Stimulated activated CD8-positive, alpha-beta memory T cell treated with anti-CD3 and anti-CD28 coated beads, Interleukin-12 subunit alpha, Interleukin-12 subunit beta, amount 100 ng/mL, for 24 hours (primary cell): ENCODE data around the gene CYTIP.

Experiments
- DNase-seq: peaks from one replicate; pipeline ENCODE4 v3.0.0-alpha.2; 2020; ENCODE audit errors: extremely low read depth

CYTIP gene

DNA sequence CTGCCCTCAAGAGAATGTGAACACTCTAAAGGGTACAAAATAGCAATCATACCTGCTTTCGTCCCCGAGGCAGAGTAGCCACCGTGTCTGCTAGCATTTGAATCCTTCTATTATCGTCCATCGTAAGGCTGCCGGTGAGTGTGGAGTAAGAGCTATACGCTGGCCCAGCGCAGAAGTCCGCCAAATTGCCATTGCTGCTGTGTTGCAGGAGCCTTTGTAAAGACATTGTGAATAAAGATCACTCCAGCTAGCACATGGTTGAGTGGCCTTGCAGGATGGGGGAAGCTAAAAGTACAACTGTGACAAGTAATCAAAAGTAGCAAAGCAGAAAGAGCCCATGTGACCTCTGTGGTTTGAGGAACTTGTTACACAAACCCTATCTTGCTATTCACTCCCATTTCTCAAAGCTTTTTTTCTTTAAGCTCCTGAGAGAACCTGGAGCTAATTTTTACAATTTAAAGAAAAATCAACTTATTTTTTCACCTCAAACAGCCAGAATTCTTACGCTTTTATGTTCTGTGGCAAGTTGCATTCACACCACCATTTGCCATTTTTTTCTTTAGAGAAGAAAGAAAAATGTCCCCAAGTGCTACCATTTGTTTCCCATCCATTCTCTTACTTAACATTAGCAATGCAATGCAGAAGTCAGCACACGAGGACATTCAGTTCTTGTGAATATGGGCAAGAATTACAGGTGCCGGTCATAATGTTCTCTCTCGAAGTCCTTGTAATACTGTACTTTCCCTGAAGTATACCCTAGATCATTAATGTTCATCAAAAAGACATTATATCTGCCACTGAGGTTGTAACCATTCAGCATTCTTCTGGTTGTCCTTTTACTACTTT, at the start of gene CYTIP:
TSS of gene CYTIP (minus strand) at position 295 of the 846 bp plus-strand sequence. CDS start at position 226, 69 bp downstream.
- DNase-seq, result no peak

GRCh38 chr2:157492189-157492773, 48.4 kb upstream of the CYTIP start:
- DNase-seq, result no peak

- no peak for DNase-seq
Observed at GRCh38 chr2:157489983-157490382, 46.1 kb upstream of the CYTIP start.

GRCh38 chr2:157488877-157489276, 45.0 kb upstream of the CYTIP start:
- no peak for DNase-seq

- no peak for DNase-seq
Observed at GRCh38 chr2:157487747-157488146, 43.9 kb upstream of the CYTIP start.

GRCh38 chr2:157487271-157487610, 43.4 kb upstream of the CYTIP start:
- no peak for DNase-seq

- DNase-seq, result no peak
Observed at GRCh38 chr2:157486596-157487270, 42.8 kb upstream of the CYTIP start.

DNA sequence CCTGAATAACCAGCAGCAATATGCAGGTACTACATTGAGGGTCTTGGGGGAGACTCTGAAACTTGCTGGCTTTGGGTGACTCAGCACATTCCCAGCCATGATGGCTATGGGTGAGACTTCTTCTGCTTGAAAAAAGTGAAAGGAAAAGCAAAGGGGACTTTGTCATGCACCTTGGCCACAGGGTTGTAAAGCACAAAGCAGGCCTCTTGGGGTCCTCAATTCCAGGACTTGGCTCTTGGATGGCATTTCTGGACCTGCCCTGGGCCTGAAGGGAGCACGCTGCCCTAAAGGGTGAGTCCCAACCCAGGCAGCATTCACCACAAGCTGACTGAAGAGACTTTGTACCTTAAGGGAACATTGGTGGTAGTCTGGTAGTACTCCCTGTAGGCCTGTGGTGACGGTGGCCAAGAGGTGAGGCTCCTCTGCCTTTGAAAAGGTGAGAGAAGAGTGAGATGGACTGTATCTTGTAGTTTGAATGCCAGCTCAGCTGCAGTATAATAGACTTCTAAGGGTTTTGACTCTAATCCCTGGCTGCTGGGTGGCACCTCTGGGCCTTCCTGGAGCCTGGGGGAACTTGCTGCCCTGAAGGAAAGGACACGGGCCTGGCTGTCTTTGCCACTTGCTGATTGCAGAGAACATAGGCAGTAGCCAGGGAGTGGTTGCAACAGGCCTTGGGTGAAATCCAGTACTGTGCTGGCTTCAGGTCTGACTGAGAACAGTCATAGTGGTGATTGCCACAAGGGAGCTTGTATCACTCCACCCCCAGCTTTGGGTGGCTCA, 36.5 kb upstream of the CYTIP start:
- DNase-seq, result peak; percentile 9

GRCh38 chr2:157479081-157480027, 35.5 kb upstream of the CYTIP start:
- DNase-seq, result no peak

DNA sequence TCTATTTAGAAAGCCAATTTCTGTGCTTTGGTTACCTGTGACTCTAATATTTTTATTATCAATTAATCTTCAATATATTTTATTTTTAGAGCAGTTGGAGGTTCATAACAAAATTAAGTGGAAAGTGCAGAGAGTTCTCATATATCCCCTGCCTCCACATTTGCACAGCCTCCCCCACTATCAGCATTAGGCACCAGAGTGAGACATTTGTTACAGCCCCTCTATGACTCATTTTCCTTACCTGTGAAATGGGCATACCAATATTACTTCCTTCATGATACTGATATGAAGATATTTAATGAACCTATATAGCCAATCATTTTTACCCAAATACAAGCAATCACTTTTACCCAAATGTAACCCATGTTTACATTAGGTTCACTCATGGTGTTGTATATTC, 34.0 kb upstream of the CYTIP start:
- no peak for DNase-seq

GRCh38 chr2:157476953-157477709, 33.2 kb upstream of the CYTIP start:
- no peak for DNase-seq

DNA sequence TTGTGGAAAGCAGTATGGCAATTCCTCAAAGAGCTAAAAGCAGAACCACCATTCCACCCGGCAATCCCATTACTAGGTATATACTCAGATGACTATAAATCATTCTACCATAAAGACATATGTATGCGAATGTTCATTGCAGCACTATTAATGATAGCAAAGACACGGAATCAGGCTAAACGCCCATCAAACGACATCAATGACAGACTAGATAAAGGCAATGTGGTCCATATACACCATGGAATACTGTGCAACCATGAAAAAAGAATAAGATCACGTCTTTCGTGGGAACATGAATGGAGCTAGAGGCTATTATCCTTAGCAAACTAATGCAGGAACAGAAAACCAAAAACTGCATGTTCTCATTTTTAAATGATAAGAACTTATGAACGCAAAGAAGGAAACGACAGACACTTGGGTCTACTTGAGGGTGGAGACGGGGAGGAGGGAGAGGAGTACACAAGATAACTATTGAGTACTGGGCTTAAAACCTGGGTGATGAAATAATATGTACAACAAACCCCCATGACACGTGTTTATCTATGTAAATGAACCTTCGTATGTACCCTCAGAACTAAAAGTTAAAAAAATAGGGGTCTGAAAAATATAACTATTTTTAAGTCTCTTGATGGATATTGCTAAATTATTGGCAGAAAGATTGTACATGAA, 32.0 kb upstream of the CYTIP start:
- no peak for DNase-seq

DNA sequence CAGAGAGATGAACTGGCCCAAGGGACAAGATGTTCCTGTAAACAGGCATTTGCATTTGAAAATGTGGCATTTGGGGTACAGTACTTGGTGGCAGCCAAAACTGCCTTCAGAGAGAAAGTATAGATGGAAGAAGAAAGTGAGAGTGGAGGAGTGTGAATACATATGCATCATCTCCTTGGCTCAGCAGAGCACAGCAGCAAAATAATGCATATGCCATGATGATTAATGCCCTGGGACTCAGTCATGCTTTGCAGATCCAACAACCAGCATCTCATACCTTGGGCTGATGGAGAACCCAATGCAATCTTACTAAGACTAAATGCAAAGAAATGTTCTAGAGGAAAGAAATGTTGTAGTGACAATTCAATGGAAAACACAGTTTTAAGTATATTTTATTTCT, 29.7 kb upstream of the CYTIP start:
- DNase-seq, result no peak

GRCh38 chr2:157471078-157471477, 27.2 kb upstream of the CYTIP start:
- DNase-seq, result no peak

DNA sequence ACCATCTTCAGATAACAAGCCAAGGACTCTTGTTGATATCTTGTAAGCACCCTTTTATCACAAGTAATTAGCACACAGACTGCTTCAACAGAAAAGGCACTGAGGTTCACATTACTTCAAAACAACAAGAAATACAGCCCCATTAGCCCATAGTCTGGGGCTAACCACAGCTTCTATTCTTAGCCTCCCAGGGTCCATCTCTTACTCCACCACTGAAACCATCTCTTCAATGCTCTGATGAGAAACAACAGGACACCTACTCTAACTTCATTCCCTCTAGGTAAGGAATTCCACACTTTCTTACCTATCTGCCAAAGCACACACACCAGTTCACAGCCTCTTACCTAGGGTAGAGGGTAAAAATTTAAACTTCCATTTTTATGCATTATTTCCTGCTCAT, 26.4 kb upstream of the CYTIP start:
- DNase-seq, result no peak

DNA sequence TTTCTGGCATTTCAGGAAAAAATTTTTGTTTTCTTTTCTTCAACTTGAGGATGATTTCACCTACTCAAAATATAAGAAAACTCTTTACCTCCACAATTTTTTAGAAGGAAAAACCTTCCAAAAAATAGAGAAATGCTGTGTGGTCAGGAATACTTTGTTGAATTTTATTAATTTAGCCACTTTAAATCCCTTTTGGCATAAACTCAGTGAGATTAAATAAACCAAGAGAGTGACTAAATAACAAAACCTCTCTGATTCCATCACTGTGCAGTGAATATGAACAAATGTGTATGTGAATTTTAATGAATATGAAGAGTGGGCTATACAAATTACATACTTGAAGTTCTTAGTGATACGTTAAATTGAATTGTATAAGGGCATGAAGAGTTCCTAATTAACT, 25.8 kb upstream of the CYTIP start:
- no peak for DNase-seq

DNA sequence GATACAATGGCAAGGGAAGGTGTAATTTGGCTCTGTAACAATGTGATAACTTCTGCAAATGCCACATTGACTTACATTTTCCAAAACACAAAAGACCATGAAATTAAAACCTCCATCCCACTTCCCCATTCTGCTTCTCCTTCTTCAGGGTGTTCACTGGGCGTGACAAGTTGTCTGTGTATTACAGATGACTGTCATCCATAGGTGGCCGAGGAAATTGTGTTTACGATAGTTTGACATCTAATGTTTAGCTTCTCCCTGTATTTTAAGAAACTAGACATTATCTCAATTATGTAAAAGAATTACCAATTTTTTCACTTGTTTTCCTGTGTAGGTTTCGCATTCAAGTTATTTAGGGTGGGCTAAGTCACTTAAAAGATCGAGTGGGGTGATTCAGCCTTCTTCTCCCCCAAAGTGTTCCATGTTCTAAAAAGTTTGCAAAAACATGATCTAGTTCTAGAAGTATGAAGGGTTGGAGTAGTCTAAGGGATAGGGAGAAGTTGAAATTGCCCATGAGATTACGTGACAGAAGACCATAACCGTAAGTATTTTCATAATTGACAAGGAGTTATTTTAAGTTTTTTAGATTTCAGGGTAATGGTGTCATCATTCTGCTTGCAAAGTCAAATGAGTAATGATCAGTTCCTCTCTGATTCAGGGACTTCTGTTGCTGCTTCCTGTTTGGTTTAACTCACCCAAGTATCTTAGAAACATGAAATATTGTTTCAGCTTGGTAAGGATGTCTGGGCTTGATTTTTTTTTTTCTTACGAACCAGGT, 25.2 kb upstream of the CYTIP start:
- DNase-seq, result no peak

DNA sequence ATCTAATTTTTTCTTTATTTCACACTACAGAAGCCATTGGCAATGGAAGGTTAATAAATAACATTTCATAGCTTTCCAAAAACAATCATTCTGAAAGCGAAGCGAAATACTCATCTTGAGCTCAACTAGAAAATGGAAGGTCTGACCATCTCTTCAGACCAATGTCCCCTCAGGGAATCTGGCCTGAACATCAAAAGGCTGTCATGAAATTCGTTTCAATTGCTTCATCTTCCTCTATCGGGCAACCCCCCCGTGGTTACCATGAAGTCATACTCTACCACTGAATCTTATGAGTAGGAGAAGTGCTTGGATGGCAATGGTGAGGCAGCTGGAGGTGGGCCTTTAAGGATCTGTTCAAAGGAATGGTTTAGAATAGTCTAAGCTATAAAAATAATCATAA, 22.9 kb upstream of the CYTIP start:
- DNase-seq, result no peak

DNA sequence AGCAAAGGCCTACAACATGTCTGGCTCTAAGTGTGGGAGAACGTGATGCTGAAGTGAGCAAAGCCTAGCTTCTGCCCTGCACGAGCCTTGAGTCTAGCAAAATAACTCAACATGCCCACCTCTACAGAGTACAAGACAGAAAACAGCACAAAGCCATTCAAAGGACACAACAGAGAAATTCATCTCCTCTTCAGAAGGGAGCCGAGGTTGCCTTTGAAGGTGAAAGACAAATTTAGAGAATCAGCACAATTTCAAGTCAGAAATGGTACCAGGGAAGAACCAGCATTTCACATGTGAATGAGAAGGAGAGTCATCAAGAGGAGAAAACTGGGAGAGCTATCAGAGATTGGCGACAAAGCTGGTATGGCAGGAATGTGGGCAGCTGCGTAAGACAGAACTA, 21.7 kb upstream of the CYTIP start:
- DNase-seq, result no peak
